Thyroid gland (tissue), 4 donors: Measurements from ENCODE around the gene RNF123.

Experiments used
- CTCF ChIP-seq, 6 experiments: fragments of 200-600 bp in 3 of 6; fragments of 450-650 bp in 3 of 6; sonication (generic) in 3 of 6; IDR thresholded peaks; one replicate each; pipeline ENCODE4 v1.5.1; 2016 to 2019; ENCODE audit warnings: antibody characterized with exemption in 6 of 6, mild to moderate bottlenecking in 2 of 6, inconsistent platforms in 1 of 6, moderate library complexity in 1 of 6
- POLR2A ChIP-seq, 2 donors: fragments of 450-650 bp; IDR thresholded peaks; one replicate each; pipeline ENCODE4 v1.6.1; 2017; ENCODE audit warnings: antibody characterized with exemption in 2 of 2, mild to moderate bottlenecking in 2 of 2, moderate library complexity in 1 of 2

GRCh38 chr3:49648354-49649019 is 40.9 kb upstream of the RNF123 start:
- TF ChIP-seq CTCF (IDR thresholded peaks at IDR 0.05) (no peak), POLR2A (IDR thresholded peaks at IDR 0.05) (no peak)
